ENCODE data around the gene SAPCD2. TPM values are rescaled to one million over a fixed set of nuclear protein-coding genes. Genes with fewer than 3 reads are reported as not detected.

The SAPCD2 gene
- total and polyA plus RNA-seq, 9 of the 15 experiments (the other 6 are each of a cell fraction or from before 2014, with no cell fraction given) = 3.4 to 91.8 (median 18.8) TPM

GRCh38 chr9:137028263-137029057 lies 41.9 kb downstream of the SAPCD2 start (continued):
- TF ChIP-seq STAG1 (CRISPR knock-in tag; IDR thresholded peaks at IDR 0.05; ENCODE audit: borderline replicate concordance) = no peak
- no peak for TF ChIP-seq ZNF253 (CRISPR knock-in tag; conservative IDR thresholded peaks at IDR 0.05)
- TF ChIP-seq KDM4B (IDR thresholded peaks at IDR 0.05; ENCODE audit: borderline replicate concordance in 2 of 2, low read depth in 1 of 2) = no peak
- no peak for TF ChIP-seq NCOA1 (IDR thresholded peaks at IDR 0.05; ENCODE audit: low read depth)
- no peak for TF ChIP-seq SPI1 (IDR thresholded peaks at IDR 0.05; ENCODE audit: borderline replicate concordance, low read depth, low read length)
- no peak for TF ChIP-seq POLR3A (IDR thresholded peaks at IDR 0.05; ENCODE audit: borderline replicate concordance, extremely low read depth, insufficient read depth, insufficient read length)
- TF ChIP-seq SMC3 (conservative IDR thresholded peaks at IDR 0.05; ENCODE audit: insufficient read depth, low read depth, low read length) = no peak
- no peak for TF ChIP-seq HSF4 (CRISPR knock-in tag; IDR thresholded peaks at IDR 0.05; ENCODE audit: borderline replicate concordance)
- no peak; the same call in 1 of the 2 replicates for TF ChIP-seq LCOR (CRISPR knock-in tag; IDR thresholded peaks at IDR 0.05)
- no peak for TF ChIP-seq CBX2 (IDR thresholded peaks at IDR 0.05; ENCODE audit: insufficient read depth, low read length, poor library complexity, severe bottlenecking)
- no peak for TF ChIP-seq RAD51 (IDR thresholded peaks at IDR 0.05; ENCODE audit: borderline replicate concordance, low read depth)
- no peak for TF ChIP-seq ZC3H11A (IDR thresholded peaks at IDR 0.05; ENCODE audit: low read depth, low read length)
- TF ChIP-seq TFE3 (CRISPR knock-in tag; IDR thresholded peaks at IDR 0.05) = no peak
- peak; percentile 56 for TF ChIP-seq RBFOX2 (IDR thresholded peaks at IDR 0.05; ENCODE audit: low read depth, low read length)
- TF ChIP-seq ZNF444 (CRISPR knock-in tag; IDR thresholded peaks at IDR 0.05) = no peak
- TF ChIP-seq PHF21A (IDR thresholded peaks at IDR 0.05; ENCODE audit: borderline replicate concordance, low read depth) = no peak
- TF ChIP-seq TRIM28 (IDR thresholded peaks at IDR 0.05) = no peak
- TF ChIP-seq REST (IDR thresholded peaks at IDR 0.05; ENCODE audit: borderline replicate concordance) = no peak
- no peak for TF ChIP-seq REST (CRISPR knock-in tag; IDR thresholded peaks at IDR 0.05; ENCODE audit: low read depth)
- no peak for TF ChIP-seq CHD2 (IDR thresholded peaks at IDR 0.05; ENCODE audit: low read depth, low read length)

Measured in K562 (cell line).